ENCODE measurements around the gene PDIA6.

DNA sequence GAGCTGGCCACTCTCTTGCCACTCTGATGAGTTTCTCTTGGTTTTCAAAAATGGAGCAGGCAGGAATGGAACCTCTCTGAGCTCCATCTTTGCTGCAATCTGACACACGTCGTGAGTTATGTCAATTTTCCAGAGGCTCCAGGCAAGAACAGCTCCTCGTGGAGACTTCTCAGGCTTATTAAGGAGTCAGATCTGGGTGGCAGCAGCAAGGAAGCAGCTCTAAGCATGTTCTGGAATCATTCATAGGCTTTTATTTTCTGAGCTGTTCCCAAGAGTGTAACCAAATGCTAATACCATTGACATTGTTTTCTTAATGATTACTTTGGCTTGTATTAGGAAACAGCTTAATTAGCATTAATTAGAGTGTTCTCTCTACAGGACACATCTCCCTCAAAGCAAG lies 26.1 kb upstream of the PDIA6 start:
- no peak for TF ChIP-seq POLR2A (IDR thresholded peaks at IDR 0.05)
- TF ChIP-seq CTCF (IDR thresholded peaks at IDR 0.05) = no peak
- TF ChIP-seq POLR2AphosphoS5 (IDR thresholded peaks at IDR 0.05) = no peak
